ENCODE results near the gene PRKAG1.

The PRKAG1 gene

GRCh38 chr12:49031573-49032161 lies 13.1 kb upstream of the PRKAG1 start:
- no peak for DNase-seq (ENCODE audit: low spot score)

DNA sequence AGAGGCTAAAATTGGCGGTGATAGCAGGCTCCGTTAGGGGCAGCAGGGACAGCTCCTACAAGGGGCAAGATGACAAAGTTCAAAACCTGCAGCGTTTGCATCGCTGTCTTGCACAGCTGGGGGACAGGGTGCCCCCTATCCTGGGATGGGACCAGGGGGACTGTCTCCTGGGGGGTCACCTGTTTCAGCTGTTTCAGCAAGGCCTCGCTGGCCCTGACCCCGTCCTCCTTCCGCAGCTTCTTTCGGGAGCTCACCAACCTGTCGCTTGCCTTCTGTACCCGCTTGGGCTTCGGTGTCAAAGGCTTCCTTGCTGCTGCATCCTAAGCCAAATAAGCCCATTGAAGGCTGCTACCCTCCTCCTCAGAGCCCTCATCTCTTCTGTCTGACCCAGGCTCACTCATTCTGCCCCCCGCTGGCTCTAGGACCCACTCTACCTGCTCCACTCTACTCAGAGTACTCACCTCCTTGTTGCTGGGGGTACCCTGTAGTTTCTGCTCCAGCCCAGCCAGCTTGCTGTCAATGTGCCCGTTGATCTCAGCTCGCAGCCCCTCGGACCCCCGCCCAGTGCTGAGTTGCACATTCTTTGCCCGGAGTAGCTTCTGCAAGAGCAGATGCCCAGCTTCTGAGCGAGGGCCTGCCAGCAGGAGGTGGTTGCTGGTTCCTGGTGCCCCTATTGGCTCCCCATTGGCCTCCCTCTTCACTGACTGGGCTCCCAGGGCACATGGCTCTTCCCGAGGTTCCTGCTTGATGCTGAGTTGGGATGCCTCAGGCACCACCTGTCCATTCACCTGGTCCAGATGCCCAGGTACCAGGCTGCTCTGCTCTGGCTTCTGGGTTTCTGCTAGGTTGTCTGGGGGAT lies 12.4 kb upstream of the PRKAG1 start:
- DNase-seq (ENCODE audit: low spot score) = no peak

GRCh38 chr12:49030119-49030518 lies 11.5 kb upstream of the PRKAG1 start:
- DNase-seq (ENCODE audit: low spot score) = no peak

GRCh38 chr12:49028666-49029275 lies 10.2 kb upstream of the PRKAG1 start:
- no peak for DNase-seq (ENCODE audit: low spot score)

DNA sequence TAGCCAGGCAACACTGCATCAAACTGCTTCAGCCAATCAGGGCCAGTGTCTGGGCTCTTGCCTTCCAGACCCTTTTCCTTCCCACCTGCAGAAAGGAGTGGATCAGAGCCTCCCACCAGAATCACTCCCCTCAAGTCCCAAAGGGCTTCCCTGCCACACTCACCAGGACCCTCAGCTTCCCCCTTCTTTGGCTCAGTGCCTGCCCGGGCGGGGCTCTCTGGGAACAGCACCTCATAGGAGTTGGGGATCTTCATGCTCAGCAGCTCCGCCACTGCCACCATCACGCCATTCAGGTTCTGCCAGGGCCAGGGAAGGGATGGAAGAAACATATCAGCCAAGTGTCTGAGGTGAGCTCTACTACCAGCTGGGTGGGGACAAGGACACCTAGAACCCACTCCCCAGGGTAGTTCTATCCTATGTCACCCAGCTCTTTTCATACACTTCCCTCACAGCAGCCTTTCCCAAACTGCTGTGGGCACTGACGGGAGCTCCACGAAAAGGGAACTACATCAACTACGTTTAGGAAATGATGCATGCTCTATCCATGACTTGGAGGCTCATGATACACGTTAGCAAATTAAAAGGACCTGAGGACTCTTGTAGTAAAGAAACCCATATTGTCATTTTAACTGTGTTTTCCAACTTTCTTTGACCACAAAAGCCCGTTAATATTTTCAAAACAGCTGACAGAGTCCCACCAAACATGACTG lies 9.4 kb upstream of the PRKAG1 start:
- DNase-seq (ENCODE audit: low spot score) = no peak

- DNase-seq (ENCODE audit: low spot score) = no peak
Measured at GRCh38 chr12:49026678-49027480, 8.3 kb upstream of the PRKAG1 start.

- DNase-seq (ENCODE audit: low spot score) = no peak
Measured at GRCh38 chr12:49026101-49026500, 7.5 kb upstream of the PRKAG1 start.

DNA sequence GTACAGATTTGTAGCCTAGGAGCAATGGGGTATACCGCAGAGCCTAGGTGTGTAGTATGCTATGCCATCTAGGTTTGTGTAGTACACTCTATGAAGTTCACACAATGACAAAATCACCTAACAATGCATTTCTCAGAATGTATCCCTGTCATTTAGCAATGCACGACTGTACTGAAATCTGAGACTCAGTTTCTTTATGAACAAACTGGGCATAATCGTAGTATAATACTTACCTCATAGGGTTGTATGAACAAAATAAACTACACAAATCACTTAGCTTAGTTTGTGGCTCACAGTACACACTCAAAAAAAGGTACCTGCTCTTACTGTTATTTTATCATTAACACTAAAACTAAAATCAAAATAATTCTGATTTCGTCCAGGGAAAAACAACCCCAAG lies 6.9 kb upstream of the PRKAG1 start:
- no peak for DNase-seq (ENCODE audit: low spot score)

DNA sequence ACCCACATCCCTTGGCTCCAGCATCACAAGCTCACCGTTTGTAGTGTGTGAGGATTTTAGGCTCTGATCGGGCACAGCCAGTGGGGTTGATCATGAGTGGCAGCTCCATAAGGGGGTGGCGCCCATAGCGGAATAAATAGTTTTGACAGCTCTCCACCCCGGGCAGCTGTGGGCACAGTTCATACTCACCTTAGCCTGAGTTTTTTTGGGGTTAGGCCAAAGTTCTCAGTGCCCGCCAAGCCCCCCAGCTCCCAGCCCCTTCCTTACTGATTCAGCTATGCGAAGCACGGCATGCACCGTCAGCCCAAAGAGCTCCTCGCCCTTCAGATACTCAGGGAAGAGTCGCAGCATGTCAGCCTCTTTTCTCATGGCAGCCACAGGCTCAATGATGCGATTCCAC lies 6.0 kb upstream of the PRKAG1 start:
- no peak for DNase-seq (ENCODE audit: low spot score)

GRCh38 chr12:49023812-49024211 lies 5.2 kb upstream of the PRKAG1 start:
- DNase-seq (ENCODE audit: low spot score) = no peak

DNA sequence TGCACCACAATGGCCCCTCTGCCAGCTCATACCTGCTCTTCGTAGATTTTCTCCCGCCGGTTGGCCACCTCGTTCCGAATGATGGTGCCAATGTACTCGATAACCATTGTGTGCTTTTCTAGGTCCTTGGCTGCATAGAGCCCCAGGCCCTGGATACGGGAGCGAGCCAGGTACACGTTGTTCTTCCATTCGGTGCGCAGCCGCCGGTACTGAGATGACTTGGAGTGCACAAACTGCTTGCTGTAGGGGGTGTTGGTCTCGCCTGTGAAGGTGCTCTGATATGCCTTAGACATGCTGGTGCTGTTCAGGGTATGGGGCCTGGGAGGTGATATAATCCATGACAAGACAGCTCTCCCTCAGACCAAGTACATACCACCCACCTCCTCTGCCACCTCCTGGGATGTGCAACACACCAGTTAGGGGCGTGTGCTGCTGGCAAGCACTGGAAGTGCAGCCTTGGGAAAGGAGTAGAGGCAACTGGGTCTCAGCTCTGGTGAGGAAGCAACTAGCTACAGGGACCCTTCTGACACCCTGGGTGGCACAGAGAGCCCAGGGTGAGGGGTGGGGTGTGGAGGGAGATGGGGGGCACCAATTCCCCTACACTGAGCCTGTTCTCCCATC lies 4.1 kb upstream of the PRKAG1 start:
- DNase-seq (ENCODE audit: low spot score) = no peak

- DNase-seq (ENCODE audit: low spot score) = no peak
Measured at GRCh38 chr12:49021292-49021915, 2.8 kb upstream of the PRKAG1 start.

- DNase-seq (ENCODE audit: low spot score) = no peak
Measured at GRCh38 chr12:49020441-49020840, 1.9 kb upstream of the PRKAG1 start.

GRCh38 chr12:49019443-49020324 lies 1.1 kb upstream of the PRKAG1 start:
- DNase-seq (ENCODE audit: low spot score) = peak; percentile 87

DNA sequence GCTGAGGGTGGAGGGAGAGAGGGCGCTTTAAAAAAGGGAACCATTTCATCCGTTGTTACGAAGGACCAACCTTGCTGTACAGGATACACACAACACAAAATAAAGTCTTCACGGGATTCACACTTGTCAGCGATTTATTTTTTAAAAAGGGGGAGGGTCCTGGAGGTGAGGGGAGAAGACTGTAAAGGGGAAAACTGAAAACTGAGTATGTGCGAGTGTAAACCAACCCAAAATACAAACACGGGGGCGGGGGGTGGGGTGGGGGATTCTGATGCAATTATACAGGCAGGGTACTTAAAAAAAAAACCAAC lies 499 bp upstream of the PRKAG1 start:
- no peak for DNase-seq (ENCODE audit: low spot score)

DNA sequence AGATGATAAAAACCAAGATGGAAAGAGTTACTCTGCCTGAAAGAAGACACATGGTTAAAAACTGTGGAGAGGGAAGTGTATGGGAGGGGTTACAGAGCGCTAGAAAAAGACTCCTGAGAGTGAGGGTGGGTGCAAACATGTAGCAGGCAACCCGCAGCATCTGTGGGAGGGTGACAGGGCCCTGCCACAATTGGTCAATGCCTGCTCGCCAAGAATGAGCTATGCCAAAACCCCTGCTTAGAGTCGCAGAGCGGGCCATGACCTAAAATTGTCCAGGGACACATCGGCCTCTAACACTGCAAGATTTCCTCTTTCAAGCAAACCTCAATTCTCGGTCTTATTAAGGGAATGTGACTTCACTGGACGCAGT lies 700 bp downstream of the PRKAG1 start:
- no peak for DNase-seq (ENCODE audit: low spot score)

- DNase-seq (ENCODE audit: low spot score) = no peak
Measured at GRCh38 chr12:49015196-49015595, 3.4 kb downstream of the PRKAG1 start.

GRCh38 chr12:49014547-49014946 lies 4.0 kb downstream of the PRKAG1 start:
- no peak for DNase-seq (ENCODE audit: low spot score)

DNA sequence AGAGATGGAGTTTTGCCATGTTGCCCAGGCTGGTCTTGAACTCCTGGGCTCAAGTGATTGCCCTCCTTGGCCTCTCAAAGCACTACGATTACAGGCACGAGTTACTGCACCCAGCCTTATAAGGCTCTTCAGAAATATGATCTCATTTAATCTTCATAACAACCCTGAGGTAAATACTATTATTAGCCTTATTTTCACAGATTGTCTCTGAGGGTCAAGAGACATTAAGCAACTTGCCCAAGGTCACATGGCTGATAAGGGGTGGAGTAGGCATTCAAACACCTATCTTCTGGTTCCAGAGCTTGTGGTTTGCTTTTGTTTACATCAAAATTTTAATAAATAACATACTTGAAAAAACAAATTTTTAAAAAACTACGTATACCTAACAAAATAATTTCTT lies 5.1 kb downstream of the PRKAG1 start:
- no peak for DNase-seq (ENCODE audit: low spot score)

GRCh38 chr12:49012739-49013138 lies 5.8 kb downstream of the PRKAG1 start:
- no peak for DNase-seq (ENCODE audit: low spot score)

All from NAMALWA (cell line).